HepG2 (cell line): ENCODE data around the gene IRS1. TPM values are rescaled to one million over a fixed set of nuclear protein-coding genes. Genes with fewer than 3 reads are reported as not detected.
A peak's percentile ranks its signal among the peaks of the same experiment; 100 is the strongest.

Source experiments
- AHR ChIP-seq: IDR thresholded peaks from 2 replicates; pipeline ENCODE4 v1.6.1; 2018; ENCODE audit warnings: missing genetic modification reagents, missing compliant biosample characterization
- CBX2 ChIP-seq, 2 experiments: fragments of 200-600 bp in 1 of 2; sonication (generic); formaldehyde crosslinking in 1 of 2; IDR thresholded peaks; 2 replicates each; pipeline versions ENCODE4 v1.7.0 to v1.8.1; 2018 to 2022; ENCODE audit warnings: low read depth in 2 of 2, low read length in 1 of 2, mild to moderate bottlenecking in 1 of 2, missing genetic modification reagents in 1 of 2
- FOXM1 ChIP-seq: sonication (generic); formaldehyde crosslinking; IDR thresholded peaks from 2 replicates; pipeline ENCODE4 v1.5.0; 2020; ENCODE audit warnings: missing genetic modification reagents
- GABPA ChIP-seq, 2 experiments: IDR thresholded peaks; 2 replicates each; pipeline ENCODE4 v1.6.1; 2011 to 2016; ENCODE audit warnings: low read depth in 2 of 2, low read length in 1 of 2, missing biosample characterization in 1 of 2, missing genetic modification characterization in 1 of 2
- KLF15 ChIP-seq: sonication (generic); formaldehyde crosslinking; IDR thresholded peaks from 2 replicates; pipeline ENCODE4 v1.8.1; 2023; ENCODE audit warnings: borderline replicate concordance, mild to moderate bottlenecking, inconsistent platforms, missing genetic modification reagents, mixed read lengths
- LRRFIP1 ChIP-seq: sonication (generic); formaldehyde crosslinking; conservative IDR thresholded peaks from 2 replicates; pipeline ENCODE4 v1.4.0; 2020; ENCODE audit warnings: missing genetic modification reagents
- MEIS2 ChIP-seq: sonication (generic); formaldehyde crosslinking; IDR thresholded peaks from 2 replicates; pipeline ENCODE4 v1.9.0; 2021; ENCODE audit warnings: mild to moderate bottlenecking, missing genetic modification reagents
- NAIF1 ChIP-seq: sonication (generic); formaldehyde crosslinking; IDR thresholded peaks from 2 replicates; pipeline ENCODE4 v1.5.0; 2020; ENCODE audit warnings: mild to moderate bottlenecking, missing genetic modification reagents, borderline replicate concordance
- NFATC3 ChIP-seq: sonication (generic); formaldehyde crosslinking; IDR thresholded peaks from 2 replicates; pipeline ENCODE4 v1.5.1; 2020; ENCODE audit warnings: mild to moderate bottlenecking, missing genetic modification reagents
- RARG ChIP-seq: sonication (generic); formaldehyde crosslinking; IDR thresholded peaks from 2 replicates; pipeline ENCODE4 v1.4.0; 2020; ENCODE audit warnings: low read depth, mild to moderate bottlenecking, missing genetic modification reagents
- TFAP4 ChIP-seq: sonication (generic); IDR thresholded peaks from 2 replicates; pipeline ENCODE4 v1.6.1; 2016; ENCODE audit warnings: low read depth, borderline replicate concordance
- TGIF2 ChIP-seq: IDR thresholded peaks from 2 replicates; pipeline ENCODE4 v1.6.1; 2016; ENCODE audit warnings: control low read depth, missing compliant biosample characterization
- U2AF1 ChIP-seq: fragments of 200-400 bp; formaldehyde crosslinking; optimal IDR thresholded peaks from 2 replicates; pipeline ENCODE3; 2017; ENCODE audit warnings: mild to moderate bottlenecking, low read depth, low read length
- ZNF354B ChIP-seq: sonication (generic); formaldehyde crosslinking; IDR thresholded peaks from 2 replicates; pipeline ENCODE4 v1.8.0; 2022; ENCODE audit warnings: mild to moderate bottlenecking, missing genetic modification reagents
- ZNF562 ChIP-seq: sonication (generic); formaldehyde crosslinking; IDR thresholded peaks from 2 replicates; pipeline ENCODE4 v1.8.0; 2022; ENCODE audit warnings: missing genetic modification reagents, borderline replicate concordance
- ZNF720 ChIP-seq: sonication (generic); formaldehyde crosslinking; IDR thresholded peaks from 2 replicates; pipeline ENCODE4 v1.4.0; 2020; ENCODE audit warnings: missing genetic modification reagents
- ZNF766 ChIP-seq: sonication (generic); formaldehyde crosslinking; IDR thresholded peaks from 2 replicates; pipeline ENCODE4 v1.5.0; 2020; ENCODE audit warnings: missing genetic modification reagents, borderline replicate concordance
- ZNF775 ChIP-seq: sonication (generic); formaldehyde crosslinking; IDR thresholded peaks from 2 replicates; pipeline ENCODE4 v1.4.0; 2020; ENCODE audit warnings: missing genetic modification reagents, mild to moderate bottlenecking, moderate library complexity, borderline replicate concordance
- ZNF878 ChIP-seq: sonication (generic); formaldehyde crosslinking; IDR thresholded peaks from 2 replicates; pipeline ENCODE4 v1.8.1; 2023; ENCODE audit warnings: mild to moderate bottlenecking, missing genetic modification reagents, moderate library complexity
- polyA plus RNA-seq, 8 experiments: library from polyadenylated mRNA; depleted of rRNA in 3 of 8; stranded (reverse) in 7 of 8; unstranded in 1 of 8; fragments of >200 nt; fragmentation: Illumina TruSeq in 4 of 8; extraction: Trizol in 4 of 8; gene quantifications; 2 replicates each; pipeline versions ENCODE4 v1.2.1 to v1.2.3, GENCODE V29; 2011 to 2016; ENCODE audit warnings: low read depth in 4 of 8, missing spikeins in 1 of 8, mixed read lengths in 1 of 8; ENCODE audit not compliant: insufficient read depth in 1 of 8
- total RNA-seq, 5 experiments: library from RNA; depleted of rRNA; stranded (reverse); fragments of >200 nt; fragmentation: Illumina TruSeq; extraction: Trizol; gene quantifications; 2 replicates each; pipeline ENCODE4 v1.2.3, GENCODE V29; 2016; ENCODE audit warnings: low read depth in 1 of 5
- TF ChIP-seq, protein P1 (sequence below): sonication (generic); formaldehyde crosslinking; IDR thresholded peaks from 2 replicates; pipeline ENCODE4 v1.5.1; 2020; ENCODE audit warnings: missing genetic modification reagents, mild to moderate bottlenecking, borderline replicate concordance
- TF ChIP-seq, protein P2 (sequence below): sonication (generic); formaldehyde crosslinking; IDR thresholded peaks from 2 replicates; pipeline ENCODE4 v1.9.0; 2021; ENCODE audit warnings: missing genetic modification reagents, mild to moderate bottlenecking, borderline replicate concordance
- TF ChIP-seq, protein P3 (sequence below): sonication (generic); formaldehyde crosslinking; IDR thresholded peaks from 2 replicates; pipeline ENCODE4 v1.9.0; 2021; ENCODE audit warnings: missing genetic modification reagents, borderline replicate concordance

IRS1 gene
- total and polyA plus RNA-seq, 2 of the 13 experiments (the other 11 are each of a cell fraction or from before 2014, with no cell fraction given), result 8.7 to 9.0 TPM

- TF ChIP-seq TFAP4 (peak; percentile 76; the same call in 1 of the 2 replicates), ZNF354B (CRISPR knock-in tag) (no peak), ZNF775 (CRISPR knock-in tag) (0 out of 2 replicates have a peak, but pooled peaks have one; percentile 27), NAIF1 (CRISPR knock-in tag) (peak; percentile 48; the same call in 1 of the 2 replicates), GABPA (IDR thresholded peaks at IDR 0.05; ENCODE audit: low read depth, low read length) (no peak), GABPA (CRISPR knock-in tag; IDR thresholded peaks at IDR 0.05; ENCODE audit: low read depth) (peak; percentile 55), U2AF1 (no peak), ZNF562 (CRISPR knock-in tag) (no peak), CBX2 (IDR thresholded peaks at IDR 0.05; ENCODE audit: low read depth, low read length) (no peak), CBX2 (CRISPR knock-in tag; IDR thresholded peaks at IDR 0.05; ENCODE audit: low read depth) (no peak), ZNF720 (CRISPR knock-in tag) (no peak), RARG (no peak), MEIS2 (CRISPR knock-in tag) (no peak), FOXM1 (CRISPR knock-in tag) (no peak), LRRFIP1 (CRISPR knock-in tag) (no peak), ZNF878 (CRISPR knock-in tag) (peak; percentile 42; the same call in 1 of the 2 replicates), KLF15 (CRISPR knock-in tag) (no peak), NFATC3 (CRISPR knock-in tag) (no peak), AHR (CRISPR knock-in tag) (no peak; the same call in 1 of the 2 replicates), TGIF2 (CRISPR knock-in tag) (peak; percentile 40), ZNF766 (CRISPR knock-in tag) (no peak)
- TF ChIP-seq, protein P1, sequence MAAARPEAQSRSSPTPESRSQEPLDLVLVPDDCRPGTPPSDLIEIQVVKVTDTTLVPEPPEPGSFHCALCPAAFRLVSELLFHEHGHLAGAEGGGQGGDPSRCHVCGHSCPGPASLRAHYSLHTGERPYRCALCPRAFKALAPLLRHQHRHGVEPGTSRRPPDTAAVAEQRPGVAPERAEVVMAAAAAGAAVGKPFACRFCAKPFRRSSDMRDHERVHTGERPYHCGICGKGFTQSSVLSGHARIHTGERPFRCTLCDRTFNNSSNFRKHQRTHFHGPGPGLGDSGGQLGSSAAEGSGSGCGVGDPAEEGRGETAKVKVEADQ, result no peak
- TF ChIP-seq, protein P2, sequence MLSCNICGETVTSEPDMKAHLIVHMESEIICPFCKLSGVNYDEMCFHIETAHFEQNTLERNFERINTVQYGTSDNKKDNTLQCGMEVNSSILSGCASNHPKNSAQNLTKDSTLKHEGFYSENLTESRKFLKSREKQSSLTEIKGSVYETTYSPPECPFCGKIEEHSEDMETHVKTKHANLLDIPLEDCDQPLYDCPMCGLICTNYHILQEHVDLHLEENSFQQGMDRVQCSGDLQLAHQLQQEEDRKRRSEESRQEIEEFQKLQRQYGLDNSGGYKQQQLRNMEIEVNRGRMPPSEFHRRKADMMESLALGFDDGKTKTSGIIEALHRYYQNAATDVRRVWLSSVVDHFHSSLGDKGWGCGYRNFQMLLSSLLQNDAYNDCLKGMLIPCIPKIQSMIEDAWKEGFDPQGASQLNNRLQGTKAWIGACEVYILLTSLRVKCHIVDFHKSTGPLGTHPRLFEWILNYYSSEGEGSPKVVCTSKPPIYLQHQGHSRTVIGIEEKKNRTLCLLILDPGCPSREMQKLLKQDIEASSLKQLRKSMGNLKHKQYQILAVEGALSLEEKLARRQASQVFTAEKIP (CRISPR knock-in tag), result no peak
- TF ChIP-seq, protein P3, sequence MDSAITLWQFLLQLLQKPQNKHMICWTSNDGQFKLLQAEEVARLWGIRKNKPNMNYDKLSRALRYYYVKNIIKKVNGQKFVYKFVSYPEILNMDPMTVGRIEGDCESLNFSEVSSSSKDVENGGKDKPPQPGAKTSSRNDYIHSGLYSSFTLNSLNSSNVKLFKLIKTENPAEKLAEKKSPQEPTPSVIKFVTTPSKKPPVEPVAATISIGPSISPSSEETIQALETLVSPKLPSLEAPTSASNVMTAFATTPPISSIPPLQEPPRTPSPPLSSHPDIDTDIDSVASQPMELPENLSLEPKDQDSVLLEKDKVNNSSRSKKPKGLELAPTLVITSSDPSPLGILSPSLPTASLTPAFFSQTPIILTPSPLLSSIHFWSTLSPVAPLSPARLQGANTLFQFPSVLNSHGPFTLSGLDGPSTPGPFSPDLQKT (CRISPR knock-in tag), result no peak
Observed at GRCh38 chr2:226733189-226733858, 66.3 kb downstream of the IRS1 start (continued).
